Endodermal cell (in vitro differentiated cells): ENCODE measurements around the gene MAPK7. TPM values are rescaled to one million over a fixed set of nuclear protein-coding genes. Genes with fewer than 3 reads are reported as not detected.
A peak's percentile ranks its signal among the peaks of the same experiment; 100 is the strongest.

Source experiments
- DNase-seq: peaks from one replicate; pipeline ENCODE4 v3.0.0-alpha.2; 2017
- H3K27ac ChIP-seq: 2 replicates; pipeline ENCODE4 v1.5.1; 2013; ENCODE audit warnings: mild to moderate bottlenecking, low read depth, low read length, moderate library complexity
- H3K27me3 ChIP-seq: 2 replicates; pipeline ENCODE4 v1.6.1; 2013; ENCODE audit warnings: mild to moderate bottlenecking, low read length, moderate library complexity; ENCODE audit not compliant: insufficient read depth, control insufficient read depth, poor library complexity, severe bottlenecking
- H3K36me3 ChIP-seq: 2 replicates; pipeline ENCODE4 v1.7.0; 2013; ENCODE audit warnings: mild to moderate bottlenecking, low read length, moderate library complexity; ENCODE audit not compliant: control insufficient read depth, insufficient read depth
- H3K4me1 ChIP-seq: one replicate; pipeline ENCODE4 v1.7.0; 2013; ENCODE audit warnings: low read length; ENCODE audit not compliant: control insufficient read depth, insufficient read depth
- H3K4me3 ChIP-seq: 2 replicates; pipeline ENCODE4 v1.5.1; 2013; ENCODE audit warnings: mild to moderate bottlenecking, low read length, moderate library complexity
- H3K9ac ChIP-seq: 2 replicates; pipeline ENCODE4 v1.6.1; 2013; ENCODE audit warnings: mild to moderate bottlenecking, low read length, moderate library complexity; ENCODE audit not compliant: poor library complexity, severe bottlenecking; ENCODE audit errors: extremely low read depth
- H3K9me3 ChIP-seq: 2 replicates; pipeline ENCODE4 v1.6.1; 2013; ENCODE audit warnings: mild to moderate bottlenecking, low read length, moderate library complexity; ENCODE audit not compliant: control insufficient read depth
- H3K27ac Mint-ChIP-seq: 2 replicates; pipeline ENCODE4 v1.8.0; 2020; ENCODE audit warnings: mixed read lengths
- H3K27me3 Mint-ChIP-seq: 2 replicates; pipeline ENCODE4 v1.8.0; 2021; ENCODE audit warnings: mild to moderate bottlenecking, mixed read lengths; ENCODE audit not compliant: insufficient read depth
- H3K36me3 Mint-ChIP-seq: 2 replicates; pipeline ENCODE4 v1.8.0; 2020; ENCODE audit warnings: low read depth, mixed read lengths
- H3K4me1 Mint-ChIP-seq: 2 replicates; pipeline ENCODE4 v1.8.0; 2020; ENCODE audit warnings: mixed read lengths
- H3K4me3 Mint-ChIP-seq: 2 replicates; pipeline ENCODE4 v1.8.0; 2020; ENCODE audit warnings: mild to moderate bottlenecking, moderate library complexity, mixed read lengths
- H3K9me3 Mint-ChIP-seq: 2 replicates; pipeline ENCODE4 v1.8.0; 2020; ENCODE audit warnings: mild to moderate bottlenecking, mixed read lengths
- CTCF ChIP-seq: fragments of 200-600 bp; sonication (generic); conservative IDR thresholded peaks from 2 replicates; pipeline ENCODE4 v1.5.0; 2021; ENCODE audit warnings: antibody characterized with exemption, mild to moderate bottlenecking
- WGBS, 2 experiments: methylation state at CpG; one replicate each; pipeline versions ENCODE4 v1.1.5 to v1.1.7; 2013; ENCODE audit warnings: missing lambda C conversion rate in 2 of 2, mixed read lengths in 1 of 2; ENCODE audit not compliant: insufficient coverage in 1 of 2, insufficient read length in 1 of 2; 5-methylcytosine and 5-hydroxymethylcytosine counted together
- total RNA-seq, 2 donors: library from RNA; stranded (reverse); fragmentation: NEBNext Ultra II Directional in 1 of 2; extraction: Animal tissue kit (Norgen Biotek cat#: 25700) in 1 of 2; gene quantifications; 2 replicates in 1 of 2; 3 replicates in 1 of 2; pipeline ENCODE4 v1.2.1, GENCODE V29; 2021

MAPK7 gene
- total RNA-seq, 2 donors from 2014 or later = 33.3 to 53.4 TPM

DNA sequence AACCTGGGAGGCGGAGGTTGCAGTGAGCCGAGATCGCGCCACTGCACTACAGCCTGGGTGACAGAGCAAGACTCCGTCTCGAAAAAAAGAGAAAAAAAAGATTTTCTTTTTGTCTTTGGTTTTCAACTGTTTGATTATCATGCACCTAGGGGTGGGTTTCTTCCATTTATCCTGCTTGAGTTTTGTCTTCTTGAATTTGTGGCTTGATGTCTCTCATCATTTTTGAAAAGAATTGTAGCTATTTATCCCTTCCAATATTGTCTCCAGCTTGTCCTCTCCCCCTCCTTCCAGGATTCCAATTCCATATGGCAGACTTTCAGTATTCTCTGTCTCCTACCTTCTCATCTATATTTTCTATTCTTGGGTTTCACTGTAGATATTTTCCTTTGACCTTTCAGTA lies 23.6 kb upstream of the MAPK7 start:
- Histone ChIP-seq H3K36me3 (peaks cover 5% of the 10 kb centered on the region), H3K27ac (no peak overlapping the region), H3K9me3 (no peaks in the 10 kb centered on the region), H3K4me1 (no peaks in the 10 kb centered on the region), H3K27me3 (no peaks in the 10 kb centered on the region), H3K4me3 (no peak overlapping the region), H3K9ac (no peak overlapping the region)
- Mint-ChIP-seq H3K4me3 (no peak overlapping the region), H3K36me3 (peaks cover 35% of the 10 kb centered on the region), H3K27ac (no peak overlapping the region), H3K4me1 (no peaks in the 10 kb centered on the region), H3K9me3 (no peaks in the 10 kb centered on the region), H3K27me3 (no peaks in the 10 kb centered on the region)
- 75 to 78% methylated on average over 5 to 6 of the region's 6 CpGs for WGBS, 2 experiments
- no peak for DNase-seq
- no peak for TF ChIP-seq CTCF

DNA sequence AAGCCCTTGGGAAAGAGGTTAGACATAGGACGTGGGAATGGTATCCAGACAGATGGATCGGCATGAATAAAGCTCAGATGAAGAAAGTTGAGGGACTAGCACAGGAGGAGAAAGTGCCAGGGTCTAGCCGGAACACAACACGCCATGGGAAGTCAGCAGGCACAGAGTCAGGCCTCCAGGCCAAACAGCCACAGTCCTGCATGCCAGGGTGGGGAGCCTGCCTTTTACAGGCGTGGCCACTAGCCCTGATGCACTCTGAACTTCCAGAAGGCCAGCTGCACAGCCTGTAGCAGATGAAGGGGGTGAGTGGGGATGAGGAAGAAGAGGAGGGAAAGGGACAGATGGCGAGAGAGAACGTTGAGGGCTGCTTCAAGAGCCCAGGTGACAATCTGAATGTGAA lies 20.9 kb upstream of the MAPK7 start:
- 95 to 100% methylated on average over 5 to 7 of the region's 7 CpGs for WGBS, 2 experiments
- DNase-seq = peak; percentile 39
- TF ChIP-seq CTCF = no peak
- no peak overlapping the region for H3K27ac ChIP-seq
- Mint-ChIP-seq H3K4me1 (peaks cover 6% of the 10 kb centered on the region), H3K9me3 (no peaks in the 10 kb centered on the region), H3K27me3 (no peaks in the 10 kb centered on the region), H3K36me3 (peaks cover 23% of the 10 kb centered on the region), H3K27ac (no peak overlapping the region), H3K4me3 (no peak overlapping the region)
- no peaks in the 10 kb centered on the region for H3K9me3 ChIP-seq
- H3K4me3 ChIP-seq = no peak overlapping the region
- H3K27me3 ChIP-seq = no peaks in the 10 kb centered on the region
- H3K9ac ChIP-seq = no peak overlapping the region
- H3K4me1 ChIP-seq = no peaks in the 10 kb centered on the region
- peaks cover 5% of the 10 kb centered on the region for H3K36me3 ChIP-seq

GRCh38 chr17:19357761-19358160 lies 20.5 kb upstream of the MAPK7 start:
- H3K27ac Mint-ChIP-seq = no peak overlapping the region
- peaks cover 6% of the 10 kb centered on the region for H3K4me1 Mint-ChIP-seq
- H3K9me3 Mint-ChIP-seq = no peaks in the 10 kb centered on the region
- no peak for TF ChIP-seq CTCF
- DNase-seq = no peak
- H3K36me3 ChIP-seq = peaks cover 5% of the 10 kb centered on the region
- no peaks in the 10 kb centered on the region for H3K27me3 Mint-ChIP-seq
- no peak overlapping the region for H3K27ac ChIP-seq
- peaks cover 23% of the 10 kb centered on the region for H3K36me3 Mint-ChIP-seq
- no peaks in the 10 kb centered on the region for H3K9me3 ChIP-seq
- H3K4me1 ChIP-seq = no peaks in the 10 kb centered on the region
- no peak overlapping the region for H3K4me3 ChIP-seq
- H3K27me3 ChIP-seq = no peaks in the 10 kb centered on the region
- H3K9ac ChIP-seq = no peak overlapping the region
- H3K4me3 Mint-ChIP-seq = no peak overlapping the region
- WGBS, 2 experiments = 90 to 91% methylated on average over 6 to 7 of the region's 7 CpGs
